HepG2 (cell line): ENCODE measurements around the gene CERS5. TPM values are rescaled to one million over a fixed set of nuclear protein-coding genes. Genes with fewer than 3 reads are reported as not detected.

Experiments
- CENPBD1 ChIP-seq: sonication (generic); formaldehyde crosslinking; IDR thresholded peaks from 2 replicates; pipeline ENCODE4 v1.8.0; 2022; ENCODE audit warnings: missing genetic modification reagents, low read depth, mild to moderate bottlenecking, borderline replicate concordance
- CHCHD3 ChIP-seq: sonication (generic); formaldehyde crosslinking; IDR thresholded peaks from 2 replicates; pipeline ENCODE4 v1.8.0; 2022; ENCODE audit warnings: mild to moderate bottlenecking, missing genetic modification reagents, moderate library complexity
- CSRNP2 ChIP-seq: sonication (generic); formaldehyde crosslinking; conservative IDR thresholded peaks from 2 replicates; pipeline ENCODE4 v1.8.0; 2022; ENCODE audit warnings: low read depth, missing genetic modification reagents
- EEA1 ChIP-seq: sonication (generic); formaldehyde crosslinking; IDR thresholded peaks from 2 replicates; pipeline ENCODE4 v1.5.1; 2020; ENCODE audit warnings: mild to moderate bottlenecking, missing genetic modification reagents, borderline replicate concordance
- GLMP ChIP-seq: sonication (generic); formaldehyde crosslinking; IDR thresholded peaks from 2 replicates; pipeline ENCODE4 v1.9.0; 2021; ENCODE audit warnings: missing genetic modification reagents, mild to moderate bottlenecking, borderline replicate concordance
- HOXA7 ChIP-seq: sonication (generic); formaldehyde crosslinking; IDR thresholded peaks from 2 replicates; pipeline ENCODE4 v1.8.1; 2022; ENCODE audit warnings: mild to moderate bottlenecking, missing genetic modification reagents, moderate library complexity
- SKI ChIP-seq: fragments of 450-650 bp; IDR thresholded peaks from one replicate; pipeline ENCODE4 v1.6.1; 2018; ENCODE audit warnings: mild to moderate bottlenecking; ENCODE audit not compliant: partially characterized antibody
- STAG1 ChIP-seq: sonication (generic); formaldehyde crosslinking; IDR thresholded peaks from 2 replicates; pipeline ENCODE4 v1.4.0; 2020; ENCODE audit warnings: missing genetic modification reagents
- STAT6 ChIP-seq: sonication (generic); formaldehyde crosslinking; IDR thresholded peaks from 2 replicates; pipeline ENCODE4 v1.4.0; 2020; ENCODE audit warnings: missing genetic modification reagents, mild to moderate bottlenecking, borderline replicate concordance
- TEAD2 ChIP-seq: sonication (generic); formaldehyde crosslinking; IDR thresholded peaks from 2 replicates; pipeline ENCODE4 v1.9.0; 2021; ENCODE audit warnings: missing genetic modification reagents
- TIGD3 ChIP-seq: sonication (generic); formaldehyde crosslinking; IDR thresholded peaks from 2 replicates; pipeline ENCODE4 v1.5.1; 2020; ENCODE audit warnings: mild to moderate bottlenecking, missing genetic modification reagents, borderline replicate concordance
- YY1 ChIP-seq: IDR thresholded peaks from 2 replicates; pipeline ENCODE4 v1.6.1; 2011; ENCODE audit warnings: low read length, low read depth, moderate library complexity, mild to moderate bottlenecking; ENCODE audit not compliant: insufficient read depth, insufficient replicate concordance
- ZBTB26 ChIP-seq: IDR thresholded peaks from 2 replicates; pipeline ENCODE4 v1.6.1; 2016; ENCODE audit warnings: missing compliant biosample characterization, missing genetic modification reagents, borderline replicate concordance
- ZFP62 ChIP-seq: sonication (generic); formaldehyde crosslinking; IDR thresholded peaks from 2 replicates; pipeline ENCODE4 v1.4.0; 2020; ENCODE audit warnings: missing genetic modification reagents
- ZNF234 ChIP-seq: sonication (generic); formaldehyde crosslinking; conservative IDR thresholded peaks from 2 replicates; pipeline ENCODE4 v1.5.1; 2020; ENCODE audit warnings: mild to moderate bottlenecking, missing genetic modification reagents
- ZNF275 ChIP-seq: sonication (generic); formaldehyde crosslinking; IDR thresholded peaks from 2 replicates; pipeline ENCODE4 v1.8.0; 2022; ENCODE audit warnings: missing genetic modification reagents, mild to moderate bottlenecking, inconsistent platforms, borderline replicate concordance
- ZNF326 ChIP-seq: sonication (generic); formaldehyde crosslinking; IDR thresholded peaks from 2 replicates; pipeline ENCODE4 v1.4.0; 2020; ENCODE audit warnings: missing genetic modification reagents, borderline replicate concordance
- ZNF790 ChIP-seq: sonication (generic); formaldehyde crosslinking; IDR thresholded peaks from 2 replicates; pipeline ENCODE4 v1.8.0; 2022; ENCODE audit warnings: missing genetic modification reagents, mild to moderate bottlenecking, borderline replicate concordance
- polyA plus RNA-seq, 8 experiments: library from polyadenylated mRNA; depleted of rRNA in 3 of 8; stranded (reverse) in 7 of 8; unstranded in 1 of 8; fragments of >200 nt; fragmentation: Illumina TruSeq in 4 of 8; extraction: Trizol in 4 of 8; gene quantifications; 2 replicates each; pipeline versions ENCODE4 v1.2.1 to v1.2.3, GENCODE V29; 2011 to 2016; ENCODE audit warnings: low read depth in 4 of 8, missing spikeins in 1 of 8, mixed read lengths in 1 of 8; ENCODE audit not compliant: insufficient read depth in 1 of 8
- total RNA-seq, 5 experiments: library from RNA; depleted of rRNA; stranded (reverse); fragments of >200 nt; fragmentation: Illumina TruSeq; extraction: Trizol; gene quantifications; 2 replicates each; pipeline ENCODE4 v1.2.3, GENCODE V29; 2016; ENCODE audit warnings: low read depth in 1 of 5

The CERS5 gene
- total and polyA plus RNA-seq, 2 of the 13 experiments (the other 11 are each of a cell fraction or from before 2014, with no cell fraction given) = 22.3 to 48.8 TPM

GRCh38 chr12:50112456-50113218, 54.5 kb downstream of the CERS5 start (continued):
- TF ChIP-seq ZBTB26 (CRISPR knock-in tag) (no peak), STAG1 (CRISPR knock-in tag) (peak; percentile 33), TIGD3 (CRISPR knock-in tag) (no peak), ZNF326 (CRISPR knock-in tag) (no peak), STAT6 (CRISPR knock-in tag) (no peak), ZNF790 (no peak), CSRNP2 (CRISPR knock-in tag) (no peak), SKI (no peak), CHCHD3 (0 out of 2 replicates have a peak, but pooled peaks have one; percentile 0), ZNF275 (CRISPR knock-in tag) (no peak), TEAD2 (CRISPR knock-in tag) (no peak), GLMP (CRISPR knock-in tag) (no peak), CENPBD1 (CRISPR knock-in tag) (no peak), HOXA7 (CRISPR knock-in tag) (no peak), ZFP62 (CRISPR knock-in tag) (no peak), ZNF234 (CRISPR knock-in tag) (no peak), EEA1 (CRISPR knock-in tag) (no peak), YY1 (no peak)
